B cell (primary cell): ENCODE measurements around the gene ZSCAN10. TPM values are rescaled to one million over a fixed set of nuclear protein-coding genes. Genes with fewer than 3 reads are reported as not detected.

Experiments
- ATAC-seq: fragments of 200-7000 bp; cut with Tn5 transposase; one replicate; pipeline ENCODE4 v1.10.0; 2021; ENCODE audit warnings: low read depth, mild to moderate bottlenecking, moderate number of reproducible peaks, moderate library complexity
- CTCF ChIA-PET: fragments of 350-600 bp; sonication (Branson Sonifier 250); formaldehyde crosslinking; loops from one replicate; lab custom pipeline; 2021; ENCODE audit warnings: antibody characterized with exemption, inconsistent platforms; lab: Charles Lee
- POLR2A ChIA-PET: fragments of 350-600 bp; sonication (Branson Sonifier 250); formaldehyde crosslinking; loops from one replicate; lab custom pipeline; 2021; ENCODE audit warnings: antibody characterized with exemption; lab: Charles Lee
- DNase-seq: peaks from one replicate; pipeline ENCODE4 v3.0.0; 2013
- H2AFZ ChIP-seq: 2 replicates; pipeline ENCODE4 v1.6.1; 2012; ENCODE audit warnings: mild to moderate bottlenecking, low read depth, low read length; ENCODE audit not compliant: insufficient read depth, poor library complexity, severe bottlenecking
- H3K27ac ChIP-seq, 2 donors: 1 replicate in 1 of 2; 2 replicates in 1 of 2; pipeline ENCODE4 v1.5.1; 2012 to 2013; ENCODE audit warnings: low read length in 2 of 2, mild to moderate bottlenecking in 2 of 2, moderate library complexity in 1 of 2
- H3K27me3 ChIP-seq, 4 experiments: fragments of 200-600 bp in 1 of 4; sonication (generic) in 1 of 4; replicated peaks in 1 of 4; 1 replicate in 2 of 4; 2 replicates in 2 of 4; pipeline versions ENCODE4 v1.6.1 to v1.7.0; 2013 to 2016; ENCODE audit warnings: low read length in 3 of 4, mild to moderate bottlenecking in 2 of 4, mixed read lengths in 1 of 4, moderate library complexity in 1 of 4; ENCODE audit not compliant: insufficient read depth in 4 of 4, control insufficient read depth in 3 of 4; ENCODE audit errors: control extremely low read depth in 1 of 4
- H3K36me3 ChIP-seq, 2 experiments: replicated peaks in 1 of 2; 1 replicate in 1 of 2; 2 replicates in 1 of 2; pipeline versions ENCODE4 v1.6.1 to v1.7.1; 2013; ENCODE audit warnings: low read length in 1 of 2; ENCODE audit not compliant: insufficient read depth in 2 of 2, control insufficient read depth in 1 of 2; ENCODE audit errors: control extremely low read depth in 1 of 2, extremely low read depth in 1 of 2
- H3K4me1 ChIP-seq, 2 donors: fragments of 200-600 bp in 1 of 2; sonication (generic) in 1 of 2; 1 replicate in 1 of 2; 2 replicates in 1 of 2; pipeline versions ENCODE4 v1.5.1 to v1.6.1; 2013 to 2017; ENCODE audit warnings: low read length in 2 of 2; ENCODE audit not compliant: control insufficient read depth in 2 of 2, insufficient read depth in 2 of 2
- H3K4me2 ChIP-seq: replicated peaks from 2 replicates; pipeline ENCODE3; 2012; ENCODE audit warnings: mild to moderate bottlenecking, low read depth, low read length; ENCODE audit not compliant: poor library complexity, severe bottlenecking
- H3K4me3 ChIP-seq, 5 experiments: fragments of 200-600 bp in 1 of 5; sonication (generic) in 1 of 5; 1 replicate in 3 of 5; 2 replicates in 2 of 5; pipeline versions ENCODE4 v1.5.1 to v1.7.0; 2011 to 2016; ENCODE audit warnings: low read length in 4 of 5, mild to moderate bottlenecking in 4 of 5, low read depth in 2 of 5, control low read depth in 1 of 5, moderate library complexity in 1 of 5; ENCODE audit not compliant: insufficient read depth in 1 of 5; ENCODE audit errors: control extremely low read depth in 1 of 5, extremely low read depth in 1 of 5
- H3K79me2 ChIP-seq: fragments of 200-600 bp; sonication (generic); one replicate; pipeline ENCODE4 v1.6.0; 2016; ENCODE audit warnings: low read length; ENCODE audit not compliant: control insufficient read depth, insufficient read depth
- H3K9ac ChIP-seq: fragments of 200-600 bp; sonication (generic); 2 replicates; pipeline ENCODE4 v1.6.1; 2017; ENCODE audit warnings: mild to moderate bottlenecking, low read length, moderate library complexity
- H3K9me3 ChIP-seq, 3 donors: one replicate each; pipeline versions ENCODE4 v1.6.1 to v1.7.1; 2013; ENCODE audit warnings: low read length in 2 of 3; ENCODE audit not compliant: control insufficient read depth in 2 of 3, insufficient read depth in 1 of 3; ENCODE audit errors: control extremely low read depth in 1 of 3
- H4K20me1 ChIP-seq: 2 replicates; pipeline ENCODE4 v1.6.0; 2012; ENCODE audit warnings: mild to moderate bottlenecking, low read length; ENCODE audit not compliant: insufficient read depth, control insufficient read depth, poor library complexity, severe bottlenecking
- H3K27ac Mint-ChIP-seq: one replicate; pipeline ENCODE4 v1.8.0; 2021; ENCODE audit warnings: mixed read lengths
- H3K27me3 Mint-ChIP-seq: one replicate; pipeline ENCODE4 v1.8.0; 2021; ENCODE audit warnings: mixed read lengths
- H3K4me1 Mint-ChIP-seq: one replicate; pipeline ENCODE4 v1.8.0; 2021; ENCODE audit warnings: mixed read lengths
- H3K4me3 Mint-ChIP-seq: one replicate; pipeline ENCODE4 v1.8.0; 2021; ENCODE audit warnings: mixed read lengths
- H3K9me3 Mint-ChIP-seq: one replicate; pipeline ENCODE4 v1.8.0; 2022; ENCODE audit warnings: mixed read lengths; ENCODE audit not compliant: insufficient read depth
- EZH2 ChIP-seq: IDR thresholded peaks from 2 replicates; pipeline ENCODE4 v1.6.1; 2012; ENCODE audit warnings: borderline replicate concordance, low read depth, mild to moderate bottlenecking, moderate library complexity, low read length; ENCODE audit not compliant: insufficient read depth, poor library complexity, severe bottlenecking
- WGBS: methylation state at CpG from one replicate; pipeline ENCODE4 v1.1.5; 2013; ENCODE audit warnings: missing lambda C conversion rate; ENCODE audit not compliant: insufficient coverage; 5-methylcytosine and 5-hydroxymethylcytosine counted together
- intact Hi-C: fragments of 100-400 bp; cut with micrococcal nuclease; formaldehyde crosslinking; loops from one replicate; pipeline ENCODE4 v1.10.0; 2022
- polyA plus RNA-seq: library from polyadenylated mRNA; depleted of rRNA; stranded (reverse); fragments of >200 nt; gene quantifications from 2 replicates; pipeline ENCODE4 v1.2.3, GENCODE V29; 2012
- total RNA-seq, 2 donors: library from RNA; stranded (reverse); fragments of 120-200 nt in 1 of 2; gene quantifications; 1 replicate in 1 of 2; 2 replicates in 1 of 2; pipeline versions ENCODE4 v1.2.3 to v1.2.4, GENCODE V29; 2013 to 2022
- TF ChIP-seq, protein P1 (sequence below): fragments of 200-600 bp; IDR thresholded peaks from one replicate; pipeline ENCODE4 v1.8.0; 2022; ENCODE audit warnings: antibody characterized with exemption, mild to moderate bottlenecking

Gene ZSCAN10
- total and polyA plus RNA-seq, 2 donors (not counting 1 experiment from before 2014, with no cell fraction given): not detected

- Histone ChIP-seq H3K9ac (no peak overlapping the region), H2AFZ (no peak overlapping the region), H3K36me3 (no peaks in the 10 kb centered on the region), H3K79me2 (peaks cover 8% of the 10 kb centered on the region), H3K4me2 (no peak overlapping the region), H3K4me1 (peaks cover 11 to 14% of the 10 kb centered on the region in 2 donors), H3K4me3 (no peak overlapping the region), H3K9me3 (no peaks in the 10 kb centered on the region), H4K20me1 (no peaks in the 10 kb centered on the region), H3K27me3 (no peaks in the 10 kb centered on the region), H3K27ac (no peak overlapping the region)
- ChIA-PET CTCF (interaction anchor here (0.6 to 2.2 kb wide), 6 partner anchors 7 to 177 kb away, joined by 3 to 11 read pairs (median 4); no protein-coding TSS in a partner anchor), POLR2A (interaction anchor here (0.6 to 1.5 kb wide), 4 partner anchors 13 to 101 kb away, joined by 4 to 7 read pairs (median 4); partner anchors contain the start of gene ZNF213)
- WGBS: 94% methylated on average over 5 of the region's 7 CpGs
- no peak overlapping the region for H3K27ac Mint-ChIP-seq
- peaks cover 18% of the 10 kb centered on the region for H3K4me1 Mint-ChIP-seq
- H3K4me3 Mint-ChIP-seq: no peak overlapping the region
- no peaks in the 10 kb centered on the region for H3K9me3 Mint-ChIP-seq
- intact Hi-C loops: loop anchor here (5.0 kb wide), 1 partner anchor 240 kb away; the partner anchor contains the start of gene FLYWCH2
- TF ChIP-seq, protein P1, sequence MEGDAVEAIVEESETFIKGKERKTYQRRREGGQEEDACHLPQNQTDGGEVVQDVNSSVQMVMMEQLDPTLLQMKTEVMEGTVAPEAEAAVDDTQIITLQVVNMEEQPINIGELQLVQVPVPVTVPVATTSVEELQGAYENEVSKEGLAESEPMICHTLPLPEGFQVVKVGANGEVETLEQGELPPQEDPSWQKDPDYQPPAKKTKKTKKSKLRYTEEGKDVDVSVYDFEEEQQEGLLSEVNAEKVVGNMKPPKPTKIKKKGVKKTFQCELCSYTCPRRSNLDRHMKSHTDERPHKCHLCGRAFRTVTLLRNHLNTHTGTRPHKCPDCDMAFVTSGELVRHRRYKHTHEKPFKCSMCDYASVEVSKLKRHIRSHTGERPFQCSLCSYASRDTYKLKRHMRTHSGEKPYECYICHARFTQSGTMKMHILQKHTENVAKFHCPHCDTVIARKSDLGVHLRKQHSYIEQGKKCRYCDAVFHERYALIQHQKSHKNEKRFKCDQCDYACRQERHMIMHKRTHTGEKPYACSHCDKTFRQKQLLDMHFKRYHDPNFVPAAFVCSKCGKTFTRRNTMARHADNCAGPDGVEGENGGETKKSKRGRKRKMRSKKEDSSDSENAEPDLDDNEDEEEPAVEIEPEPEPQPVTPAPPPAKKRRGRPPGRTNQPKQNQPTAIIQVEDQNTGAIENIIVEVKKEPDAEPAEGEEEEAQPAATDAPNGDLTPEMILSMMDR: no peak
- TF ChIP-seq EZH2: no peak
- ATAC-seq: no peak
- DNase-seq: no peak
- no peaks in the 10 kb centered on the region for H3K27me3 Mint-ChIP-seq
Measured at GRCh38 chr16:3121851-3122467, 22.9 kb upstream of the ZSCAN10 start.

GRCh38 chr16:3120435-3120834, 21.3 kb upstream of the ZSCAN10 start:
- 95% methylated on average over 15 of the region's 16 CpGs for WGBS

More at GRCh38 chr16:3120435-3120834, 21.3 kb upstream of the ZSCAN10 start:
- H3K27ac Mint-ChIP-seq: no peak overlapping the region
- H3K27me3 Mint-ChIP-seq: no peaks in the 10 kb centered on the region
- peaks cover 11 to 14% of the 10 kb centered on the region in 2 donors for H3K4me1 ChIP-seq
- TF ChIP-seq, protein P1: no peak
- no peak for TF ChIP-seq EZH2
- H3K9ac ChIP-seq: no peak overlapping the region
- no peak overlapping the region for H3K4me3 Mint-ChIP-seq
- POLR2A ChIA-PET: interaction anchor here (0.6 kb wide), 1 partner anchor 73 kb away, joined by 6 read pairs; no protein-coding TSS in a partner anchor
- peaks cover 2% of the 10 kb centered on the region for H3K79me2 ChIP-seq
- intact Hi-C loops: loop anchor here (5.0 kb wide), 1 partner anchor 238 kb away; the partner anchor contains the start of gene FLYWCH2
- H3K9me3 Mint-ChIP-seq: no peaks in the 10 kb centered on the region
- H2AFZ ChIP-seq: no peak overlapping the region
- H3K4me3 ChIP-seq: no peak overlapping the region
- no peak overlapping the region for H3K27ac ChIP-seq
- H3K36me3 ChIP-seq: no peaks in the 10 kb centered on the region
- CTCF ChIA-PET: interaction anchor here (1.6 to 2.2 kb wide), 3 partner anchors 9 to 30 kb away, joined by 3 to 11 read pairs (median 5); no protein-coding TSS in a partner anchor
- DNase-seq: no peak
- ATAC-seq: no peak
- H3K4me2 ChIP-seq: no peak overlapping the region
- H3K4me1 Mint-ChIP-seq: peaks cover 11% of the 10 kb centered on the region
- H4K20me1 ChIP-seq: no peaks in the 10 kb centered on the region
- no peaks in the 10 kb centered on the region for H3K9me3 ChIP-seq
- peaks cover 0 to 2% (median 0%) of the 10 kb centered on the region in 4 experiments for H3K27me3 ChIP-seq
